Activated CD8-positive, alpha-beta memory T cell treated with anti-CD3 and anti-CD28 coated beads, Interleukin-2, amount 10 ng/mL, durations not matched to agents 7 days and 5 days (primary cell): ENCODE results near the gene HGFAC. TPM values are rescaled to one million over a fixed set of nuclear protein-coding genes. Genes with fewer than 3 reads are reported as not detected.

Source experiments
- ATAC-seq: fragments of 150-1000 bp; cut with Tn5 transposase; one replicate; pipeline ENCODE4 v1.10.0; 2021; ENCODE audit warnings: moderate library complexity
- CTCF ChIA-PET: fragments of 350-600 bp; sonication (Branson Sonifier 250); formaldehyde crosslinking; loops from one replicate; lab custom pipeline; 2021; ENCODE audit warnings: antibody characterized with exemption; lab: Charles Lee
- DNase-seq: peaks from one replicate; pipeline ENCODE4 v3.0.0-alpha.2; 2020
- H3K27ac Mint-ChIP-seq: one replicate; pipeline ENCODE4 v1.8.0; 2021; ENCODE audit warnings: mild to moderate bottlenecking, mixed read lengths
- H3K27me3 Mint-ChIP-seq: one replicate; pipeline ENCODE4 v1.8.0; 2021; ENCODE audit warnings: mixed read lengths
- H3K36me3 Mint-ChIP-seq: one replicate; pipeline ENCODE4 v1.8.0; 2021; ENCODE audit warnings: mild to moderate bottlenecking, mixed read lengths
- H3K4me1 Mint-ChIP-seq: one replicate; pipeline ENCODE4 v1.8.0; 2021; ENCODE audit warnings: mixed read lengths
- H3K4me3 Mint-ChIP-seq: one replicate; pipeline ENCODE4 v1.8.0; 2021; ENCODE audit warnings: mild to moderate bottlenecking, moderate library complexity, mixed read lengths
- H3K9me3 Mint-ChIP-seq: one replicate; pipeline ENCODE4 v1.8.0; 2022; ENCODE audit warnings: low read depth, mixed read lengths
- total RNA-seq, 2 experiments: library from RNA; stranded (reverse); gene quantifications; one replicate each; pipeline ENCODE4 v1.2.3, GENCODE V29; 2021

Gene HGFAC
- total RNA-seq, 2 experiments from 2014 or later: not detected

- DNase-seq (no peak), ATAC-seq (peak; percentile 45)
- Mint-ChIP-seq H3K4me1 (no peaks in the 10 kb centered on the region), H3K27ac (no peak overlapping the region), H3K4me3 (no peak overlapping the region), H3K9me3 (no peaks in the 10 kb centered on the region), H3K27me3 (no peaks in the 10 kb centered on the region), H3K36me3 (no peaks in the 10 kb centered on the region)
- CTCF ChIA-PET: interaction anchor here (1.3 to 1.6 kb wide), 2 partner anchors 44 to 90 kb away, joined by 3 read pairs; no protein-coding TSS in a partner anchor
These were observed 4.8 kb upstream of the HGFAC start for GRCh38 chr4:3436798-3437581.

- no peaks in the 10 kb centered on the region for H3K27me3 Mint-ChIP-seq
- no peak for ATAC-seq
- H3K36me3 Mint-ChIP-seq: no peaks in the 10 kb centered on the region
- DNase-seq: no peak
- H3K4me1 Mint-ChIP-seq: no peaks in the 10 kb centered on the region
- no peak overlapping the region for H3K4me3 Mint-ChIP-seq
- no peak overlapping the region for H3K27ac Mint-ChIP-seq
- CTCF ChIA-PET: interaction anchor here (1.3 to 1.6 kb wide), 2 partner anchors 44 to 91 kb away, joined by 3 read pairs; no protein-coding TSS in a partner anchor
- no peaks in the 10 kb centered on the region for H3K9me3 Mint-ChIP-seq
These were observed 4.2 kb upstream of the HGFAC start for GRCh38 chr4:3437582-3437936.

GRCh38 chr4:3437998-3438846 is 3.5 kb upstream of the HGFAC start:
- Mint-ChIP-seq H3K4me3 (no peak overlapping the region), H3K27ac (no peak overlapping the region), H3K4me1 (no peaks in the 10 kb centered on the region), H3K9me3 (no peaks in the 10 kb centered on the region), H3K36me3 (no peaks in the 10 kb centered on the region), H3K27me3 (no peaks in the 10 kb centered on the region)
- CTCF ChIA-PET: interaction anchor here (1.3 kb wide), 1 partner anchor 43 kb away, joined by 3 read pairs; no protein-coding TSS in a partner anchor
- ATAC-seq (no peak), DNase-seq (no peak)

GRCh38 chr4:3438847-3439180 is 3.0 kb upstream of the HGFAC start:
- no peak for DNase-seq

GRCh38 chr4:3439391-3439790 is 2.4 kb upstream of the HGFAC start:
- ATAC-seq: no peak
- Mint-ChIP-seq H3K27me3 (no peaks in the 10 kb centered on the region), H3K36me3 (no peaks in the 10 kb centered on the region), H3K27ac (no peak overlapping the region), H3K4me3 (no peak overlapping the region), H3K9me3 (no peaks in the 10 kb centered on the region), H3K4me1 (no peaks in the 10 kb centered on the region)
- CTCF ChIA-PET: interaction anchor here (1.2 kb wide), 1 partner anchor 93 kb away, joined by 4 read pairs; no protein-coding TSS in a partner anchor
- no peak for DNase-seq

More at GRCh38 chr4:3438847-3439180, 3.0 kb upstream of the HGFAC start:
- Mint-ChIP-seq H3K4me3 (no peak overlapping the region), H3K36me3 (no peaks in the 10 kb centered on the region), H3K27me3 (no peaks in the 10 kb centered on the region), H3K9me3 (no peaks in the 10 kb centered on the region), H3K27ac (no peak overlapping the region), H3K4me1 (no peaks in the 10 kb centered on the region)
- ATAC-seq: no peak
- CTCF ChIA-PET: no interaction called here

GRCh38 chr4:3440011-3440410 is 1.8 kb upstream of the HGFAC start:
- Mint-ChIP-seq H3K4me3 (no peak overlapping the region), H3K9me3 (no peaks in the 10 kb centered on the region), H3K4me1 (no peaks in the 10 kb centered on the region), H3K27me3 (no peaks in the 10 kb centered on the region), H3K36me3 (no peaks in the 10 kb centered on the region), H3K27ac (no peak overlapping the region)
- CTCF ChIA-PET: interaction anchor here (1.2 to 1.8 kb wide), 2 partner anchors 94 to 333 kb away, joined by 4 to 5 read pairs; no protein-coding TSS in a partner anchor
- ATAC-seq (no peak), DNase-seq (no peak)

- H3K27me3 Mint-ChIP-seq: no peaks in the 10 kb centered on the region
- no peak overlapping the region for H3K27ac Mint-ChIP-seq
- H3K36me3 Mint-ChIP-seq: no peaks in the 10 kb centered on the region
- no peak overlapping the region for H3K4me3 Mint-ChIP-seq
- DNase-seq (no peak), ATAC-seq (no peak)
- H3K9me3 Mint-ChIP-seq: no peaks in the 10 kb centered on the region
- no peaks in the 10 kb centered on the region for H3K4me1 Mint-ChIP-seq
- CTCF ChIA-PET: interaction anchor here (1.4 to 3.3 kb wide), 3 partner anchors 40 to 334 kb away, joined by 5 to 21 read pairs (median 8); no protein-coding TSS in a partner anchor
These were observed 728 bp upstream of the HGFAC start for GRCh38 chr4:3440979-3441500.

- Mint-ChIP-seq H3K9me3 (no peaks in the 10 kb centered on the region), H3K27me3 (no peaks in the 10 kb centered on the region), H3K27ac (no peak overlapping the region), H3K4me3 (no peak overlapping the region), H3K36me3 (no peaks in the 10 kb centered on the region), H3K4me1 (no peaks in the 10 kb centered on the region)
- ATAC-seq: no peak
- DNase-seq: no peak
- CTCF ChIA-PET: interaction anchor here (1.1 to 3.3 kb wide), 4 partner anchors 10 to 248 kb away, joined by 3 to 21 read pairs (median 6); no protein-coding TSS in a partner anchor
These were observed 741 bp downstream of the HGFAC start for GRCh38 chr4:3442460-3442958.

- no peak overlapping the region for H3K4me3 Mint-ChIP-seq
- H3K9me3 Mint-ChIP-seq: no peaks in the 10 kb centered on the region
- no peaks in the 10 kb centered on the region for H3K4me1 Mint-ChIP-seq
- peak; percentile 68 for DNase-seq
- H3K36me3 Mint-ChIP-seq: no peaks in the 10 kb centered on the region
- CTCF ChIA-PET: interaction anchor here (1.0 to 3.3 kb wide), 14 partner anchors 9 to 335 kb away, joined by 3 to 21 read pairs (median 4); no protein-coding TSS in a partner anchor
- peak; percentile 82 for ATAC-seq
- no peak overlapping the region for H3K27ac Mint-ChIP-seq
- H3K27me3 Mint-ChIP-seq: no peaks in the 10 kb centered on the region
These were observed 1.4 kb downstream of the HGFAC start for GRCh38 chr4:3442959-3443749.

- no peak for ATAC-seq
- H3K9me3 Mint-ChIP-seq: no peaks in the 10 kb centered on the region
- H3K36me3 Mint-ChIP-seq: no peaks in the 10 kb centered on the region
- DNase-seq: no peak
- CTCF ChIA-PET: interaction anchor here (1.0 to 3.3 kb wide), 14 partner anchors 8 to 336 kb away, joined by 3 to 21 read pairs (median 4); no protein-coding TSS in a partner anchor
- H3K4me3 Mint-ChIP-seq: no peak overlapping the region
- no peak overlapping the region for H3K27ac Mint-ChIP-seq
- H3K27me3 Mint-ChIP-seq: no peaks in the 10 kb centered on the region
- no peaks in the 10 kb centered on the region for H3K4me1 Mint-ChIP-seq
These were observed 2.1 kb downstream of the HGFAC start for GRCh38 chr4:3443750-3444309.

- CTCF ChIA-PET: interaction anchor here (1.0 to 3.3 kb wide), 7 partner anchors 15 to 337 kb away, joined by 3 to 21 read pairs (median 4); no protein-coding TSS in a partner anchor
- H3K27ac Mint-ChIP-seq: no peak overlapping the region
- DNase-seq (no peak), ATAC-seq (no peak)
- no peaks in the 10 kb centered on the region for H3K36me3 Mint-ChIP-seq
- H3K9me3 Mint-ChIP-seq: no peaks in the 10 kb centered on the region
- no peak overlapping the region for H3K4me3 Mint-ChIP-seq
- H3K27me3 Mint-ChIP-seq: no peaks in the 10 kb centered on the region
- H3K4me1 Mint-ChIP-seq: no peaks in the 10 kb centered on the region
These were observed 2.8 kb downstream of the HGFAC start for GRCh38 chr4:3444351-3445110.
